Heart left ventricle (tissue), 13 donors: Measurements from ENCODE around the gene MLC1.

ENCODE experiments used
- POLR2A ChIP-seq, 2 donors: fragments of 450-650 bp; IDR thresholded peaks; one replicate each; pipeline ENCODE4 v1.6.1; 2017; ENCODE audit warnings: antibody characterized with exemption in 2 of 2, mild to moderate bottlenecking in 2 of 2, moderate library complexity in 2 of 2
- TF ChIP-seq, protein P1 (sequence below), 12 donors: fragments of 200-600 bp; sonication (generic) in 4 of 12; IDR thresholded peaks; one replicate each; pipeline versions ENCODE4 v1.5.0 to v1.8.0; 2018 to 2022; ENCODE audit warnings: antibody characterized with exemption in 12 of 12, mild to moderate bottlenecking in 5 of 12
- donor health status: ischemic (EF 13 %, LVEDD 7.1; RV severe dilation, severe dysfunction).
- donor health status: DM: no; HTN: yes; CAD: no.
- donor health status: DM: no; HTN: no; CAD: no.
- donor health status: ischemic (EF 25% LVEDD 6.9; RV normal size, moderate dysfunction).
- donor health status: ischemic (EF 25% LVEDD 5.7; RV mildly dilated, moderate dysfunction).
- donor health status: ischemic (EF 35%, LVEDD 5.7; RV mildly dilated, moderate dysfunction).
- donor health status: nonischemic (EF 11% LVEDD 7.7; RV severe dilation, severe dysfunction).
- donor health status: DM: yes; HTN: yes; CAD: no.
- donor health status: PGD.
- donor health status: ischemic (EF 29% LVEDD 5.4; RV normal size, mild dysfunction).
- donor health status: nonischemic (EF 23%, LVEDD 6.1; RV moderate dilation, normal function).

DNA sequence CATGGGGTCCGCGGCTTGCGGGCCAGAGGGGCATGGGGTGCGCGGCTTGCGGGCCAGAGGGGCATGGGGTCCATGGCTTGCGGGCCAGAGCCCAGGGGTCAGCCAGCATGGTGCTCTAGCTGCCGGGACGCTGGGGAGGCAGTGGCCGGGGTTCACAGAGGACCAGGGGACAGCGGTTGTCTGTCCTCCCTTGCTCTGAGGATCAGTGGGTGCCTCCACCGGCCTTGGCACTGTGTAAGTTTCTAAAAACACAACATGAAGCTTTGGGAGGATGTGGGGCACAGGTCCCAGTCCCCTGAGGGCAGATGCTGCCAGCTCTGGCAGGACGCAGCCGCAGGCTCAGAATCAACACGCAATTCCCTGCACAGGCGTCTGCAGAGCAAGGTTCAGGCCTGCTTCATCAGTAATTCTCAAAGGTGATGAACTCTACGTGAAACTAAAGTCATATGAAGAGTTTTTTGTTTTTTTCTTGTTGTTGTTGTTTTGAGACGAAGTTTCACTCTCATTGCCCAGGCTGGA lies 3.0 kb downstream of the MLC1 start:
- TF ChIP-seq, protein P1, sequence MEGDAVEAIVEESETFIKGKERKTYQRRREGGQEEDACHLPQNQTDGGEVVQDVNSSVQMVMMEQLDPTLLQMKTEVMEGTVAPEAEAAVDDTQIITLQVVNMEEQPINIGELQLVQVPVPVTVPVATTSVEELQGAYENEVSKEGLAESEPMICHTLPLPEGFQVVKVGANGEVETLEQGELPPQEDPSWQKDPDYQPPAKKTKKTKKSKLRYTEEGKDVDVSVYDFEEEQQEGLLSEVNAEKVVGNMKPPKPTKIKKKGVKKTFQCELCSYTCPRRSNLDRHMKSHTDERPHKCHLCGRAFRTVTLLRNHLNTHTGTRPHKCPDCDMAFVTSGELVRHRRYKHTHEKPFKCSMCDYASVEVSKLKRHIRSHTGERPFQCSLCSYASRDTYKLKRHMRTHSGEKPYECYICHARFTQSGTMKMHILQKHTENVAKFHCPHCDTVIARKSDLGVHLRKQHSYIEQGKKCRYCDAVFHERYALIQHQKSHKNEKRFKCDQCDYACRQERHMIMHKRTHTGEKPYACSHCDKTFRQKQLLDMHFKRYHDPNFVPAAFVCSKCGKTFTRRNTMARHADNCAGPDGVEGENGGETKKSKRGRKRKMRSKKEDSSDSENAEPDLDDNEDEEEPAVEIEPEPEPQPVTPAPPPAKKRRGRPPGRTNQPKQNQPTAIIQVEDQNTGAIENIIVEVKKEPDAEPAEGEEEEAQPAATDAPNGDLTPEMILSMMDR (IDR thresholded peaks at IDR 0.05) = no peak
- no peak for TF ChIP-seq POLR2A (IDR thresholded peaks at IDR 0.05)
